NCI-H2029 (cell line): Measurements from ENCODE around the gene UST.

Experiments
- DNase-seq: peaks from one replicate; lab custom pipeline; 2025; lab: John Stamatoyannopoulos, UW

The UST gene

DNA sequence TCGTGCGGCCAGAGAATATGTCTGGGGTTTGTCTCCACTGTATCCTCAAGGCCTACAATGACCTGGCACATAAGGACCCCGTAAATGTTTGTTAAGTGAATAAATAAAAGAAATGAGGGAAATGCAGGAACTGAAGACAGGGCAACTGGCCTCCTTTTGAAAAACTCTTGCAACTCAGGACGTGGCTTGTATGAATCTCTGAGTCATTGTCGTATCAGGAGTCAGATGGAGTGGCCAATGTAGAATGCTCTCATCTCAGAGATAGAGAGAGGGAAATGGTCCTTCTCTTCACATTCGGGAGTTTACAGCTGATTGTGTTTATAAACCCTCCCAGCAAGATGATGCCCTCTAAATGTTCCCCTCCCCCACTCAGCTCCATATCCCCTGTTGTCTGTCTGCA lies 57.1 kb downstream of the UST start:
- no peak for DNase-seq

DNA sequence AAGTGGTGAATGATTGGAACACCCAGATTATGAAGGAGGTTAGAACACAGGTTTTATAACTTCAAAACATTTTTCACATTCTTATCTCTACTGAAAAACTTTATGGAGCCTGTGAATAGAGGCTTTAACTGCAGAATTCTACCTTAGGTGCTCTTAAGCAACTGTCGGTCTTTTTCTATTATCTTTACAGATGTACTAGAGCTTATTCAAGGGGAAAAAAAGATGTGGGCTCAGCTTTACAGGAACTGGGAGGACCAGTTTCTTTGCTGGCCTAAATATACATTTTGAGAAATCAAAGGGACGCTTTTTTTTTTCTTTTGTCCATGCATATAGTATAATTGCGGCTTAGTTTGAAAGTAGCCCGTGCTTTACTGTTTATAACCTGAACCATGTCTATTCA lies 58.9 kb downstream of the UST start:
- no peak for DNase-seq

DNA sequence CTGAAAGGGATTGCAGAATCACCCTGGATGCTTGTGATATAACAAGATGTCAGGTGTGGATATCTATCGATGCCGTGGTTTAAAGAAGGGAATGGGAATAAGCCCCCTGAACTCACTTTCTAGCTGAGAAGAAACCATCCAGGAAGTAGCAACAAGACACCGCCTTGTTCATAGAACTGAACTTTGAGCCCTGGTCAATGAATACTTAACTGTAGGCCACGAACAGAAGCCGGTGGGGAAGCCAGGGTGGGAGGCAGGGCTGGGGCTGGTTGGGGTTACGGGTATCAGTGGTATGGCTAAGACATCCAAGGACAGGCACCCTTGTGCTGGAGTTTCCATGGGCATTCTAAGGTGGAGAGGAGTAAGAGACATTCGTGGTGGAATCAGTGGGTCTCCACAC lies 61.0 kb downstream of the UST start:
- no peak for DNase-seq

DNA sequence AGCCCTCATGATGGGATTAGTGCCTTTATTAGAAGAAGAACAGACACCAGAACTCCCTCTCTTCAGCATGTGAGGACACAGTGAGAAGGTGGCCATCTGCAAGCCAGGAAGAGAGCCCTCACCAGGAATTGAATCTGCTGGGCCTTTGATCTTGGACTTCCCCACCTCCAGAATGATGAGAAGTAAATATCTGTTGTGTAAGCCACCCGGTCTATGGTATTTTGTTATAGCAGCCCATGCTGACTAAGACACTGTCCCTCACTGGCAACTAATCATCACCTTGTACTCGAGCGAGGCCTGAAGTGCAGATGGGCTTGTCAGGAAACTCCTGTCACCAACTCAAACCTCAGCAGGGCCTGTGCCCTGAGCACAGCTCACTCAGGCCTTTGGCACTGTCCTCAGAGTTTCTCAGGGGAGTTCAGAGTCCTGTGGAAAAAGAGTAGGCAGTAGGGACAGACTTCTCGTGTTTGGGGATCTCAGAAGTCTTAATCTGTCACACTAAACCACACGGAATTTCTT lies 62.0 kb downstream of the UST start:
- no peak for DNase-seq

DNA sequence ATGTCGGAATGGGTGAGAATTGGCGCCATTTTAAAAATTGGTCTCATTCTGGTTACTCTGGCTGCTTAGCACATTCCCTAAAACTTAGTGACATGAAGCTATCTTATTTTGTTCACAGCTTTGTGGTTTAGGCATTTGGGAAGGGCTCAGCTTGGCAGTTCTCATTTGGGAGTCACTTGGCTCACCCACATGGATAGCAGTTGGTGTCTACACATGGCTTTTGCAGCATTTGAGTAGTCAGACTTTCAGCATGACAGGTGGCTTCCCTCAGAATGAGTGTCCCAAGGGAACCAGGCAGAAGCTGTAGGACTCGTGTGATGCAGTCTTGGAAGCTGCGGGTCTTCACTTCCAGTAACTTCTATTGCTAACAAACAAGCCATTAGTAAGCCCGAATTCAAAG lies 64.6 kb downstream of the UST start:
- no peak for DNase-seq

DNA sequence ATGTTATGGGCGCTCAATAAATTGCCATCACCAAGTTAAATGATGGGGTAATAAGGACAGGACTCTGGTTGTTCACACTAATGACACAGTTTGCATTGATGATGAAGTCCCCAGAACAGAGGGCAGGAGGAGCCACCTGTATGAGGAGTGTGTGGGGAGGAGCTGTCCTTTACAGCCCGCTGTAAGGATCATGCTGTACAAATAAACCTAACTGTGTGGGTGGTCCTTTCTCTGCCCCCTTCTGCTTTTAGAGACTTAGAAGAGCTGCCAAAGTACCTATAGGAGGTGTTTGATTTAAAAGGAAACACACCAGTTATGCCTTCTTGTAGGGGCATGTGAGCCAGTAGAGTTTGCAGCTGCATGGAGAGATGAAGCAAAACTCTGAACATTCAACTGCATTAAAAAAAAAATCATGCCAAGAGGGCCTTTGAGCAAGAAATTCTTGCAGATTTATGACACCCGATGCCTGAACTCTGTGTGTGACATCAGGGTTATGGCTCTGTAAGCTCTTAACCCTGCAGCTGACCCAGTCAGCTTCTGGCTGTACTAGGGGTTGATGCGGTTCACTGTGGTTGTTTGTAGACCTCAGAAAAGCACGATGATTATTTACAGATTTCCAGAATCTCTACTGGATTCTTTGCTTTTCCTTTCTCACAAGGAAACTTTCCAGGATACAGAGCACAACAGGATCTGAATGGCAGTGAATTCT lies 67.4 kb downstream of the UST start:
- DNase-seq = no peak

DNA sequence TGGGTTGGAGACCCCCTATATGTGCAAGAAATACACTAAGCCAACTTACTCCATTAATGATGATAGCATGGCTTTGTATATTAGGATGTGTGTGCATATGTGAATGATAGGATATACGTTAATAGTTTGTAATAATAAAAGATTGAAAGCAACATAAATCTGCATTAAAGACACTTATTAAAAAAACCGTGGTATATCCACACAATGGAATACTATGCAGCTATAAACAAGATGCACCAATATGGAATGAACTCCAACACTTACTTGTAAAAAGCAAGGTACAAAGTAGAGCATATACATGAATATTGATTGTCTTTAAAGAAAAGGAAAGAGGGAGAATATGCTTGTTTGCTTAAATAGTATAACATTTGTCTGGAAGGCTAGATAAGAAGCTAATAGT lies 68.0 kb downstream of the UST start:
- no peak for DNase-seq

DNA sequence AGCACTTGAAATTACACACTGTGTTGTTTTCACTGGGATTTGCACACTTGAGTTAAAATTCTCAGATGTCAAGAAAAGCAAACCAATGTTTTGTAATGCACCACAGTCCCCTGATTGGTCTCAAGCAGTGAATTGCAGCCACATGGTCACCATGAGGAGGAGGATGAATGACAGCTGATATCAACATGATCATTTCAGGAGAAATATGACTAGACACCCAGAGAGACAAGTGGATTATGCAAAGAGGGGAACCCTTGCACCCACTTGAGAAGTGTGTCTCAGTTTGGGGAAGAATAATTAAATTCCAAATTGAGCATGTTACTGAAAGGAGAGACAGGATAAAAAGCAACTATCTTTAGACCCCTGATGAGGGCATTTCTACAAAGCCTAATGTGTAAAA lies 69.3 kb downstream of the UST start:
- DNase-seq = no peak

DNA sequence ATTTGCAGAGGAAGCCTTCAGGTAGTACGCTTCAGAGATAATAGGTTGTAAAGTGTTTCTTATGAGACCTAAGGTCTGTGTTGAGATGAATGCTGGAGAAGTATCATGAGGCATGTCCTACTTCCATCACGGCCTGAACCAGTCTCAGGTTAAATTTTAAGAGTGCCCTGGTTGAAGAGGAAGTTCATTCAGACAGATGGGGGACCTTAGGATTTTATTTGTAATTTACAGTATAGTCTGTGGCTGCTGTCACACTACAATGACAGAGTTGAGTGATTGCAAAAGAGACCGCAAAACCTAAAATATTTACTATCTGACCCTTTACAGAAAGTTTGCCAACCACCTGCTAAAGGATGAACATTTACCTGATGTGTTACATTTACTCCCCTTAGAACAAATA lies 70.9 kb downstream of the UST start:
- no peak for DNase-seq

DNA sequence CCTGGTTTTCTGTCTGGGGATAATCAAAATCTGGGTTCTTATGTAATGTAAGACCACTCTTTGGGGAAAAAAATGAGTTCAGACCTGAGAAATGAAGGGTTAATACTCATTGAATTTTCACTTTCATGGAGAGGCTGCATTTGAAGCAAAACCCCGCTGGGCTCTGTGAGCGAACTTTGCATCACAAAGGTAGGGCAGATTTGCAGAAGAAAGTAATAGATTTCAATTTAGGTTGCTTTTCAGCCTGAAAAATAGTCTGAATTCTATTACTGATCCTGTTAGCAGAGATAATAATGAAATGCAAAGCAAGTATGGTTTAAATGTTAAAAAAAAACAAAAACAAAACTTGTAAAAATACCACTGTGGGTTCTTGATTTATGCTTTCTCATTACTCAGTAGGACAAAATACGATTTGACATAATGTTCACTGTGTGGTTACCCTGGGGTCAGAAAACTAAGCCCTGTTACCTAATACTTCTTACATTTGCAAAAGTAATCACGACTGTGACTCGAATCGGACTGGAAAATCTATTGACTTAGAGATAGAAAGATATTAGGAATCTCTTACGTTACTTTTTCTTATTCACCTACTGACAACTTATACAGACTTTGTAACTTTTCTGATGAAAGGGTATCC lies 72.2 kb downstream of the UST start:
- DNase-seq = no peak

DNA sequence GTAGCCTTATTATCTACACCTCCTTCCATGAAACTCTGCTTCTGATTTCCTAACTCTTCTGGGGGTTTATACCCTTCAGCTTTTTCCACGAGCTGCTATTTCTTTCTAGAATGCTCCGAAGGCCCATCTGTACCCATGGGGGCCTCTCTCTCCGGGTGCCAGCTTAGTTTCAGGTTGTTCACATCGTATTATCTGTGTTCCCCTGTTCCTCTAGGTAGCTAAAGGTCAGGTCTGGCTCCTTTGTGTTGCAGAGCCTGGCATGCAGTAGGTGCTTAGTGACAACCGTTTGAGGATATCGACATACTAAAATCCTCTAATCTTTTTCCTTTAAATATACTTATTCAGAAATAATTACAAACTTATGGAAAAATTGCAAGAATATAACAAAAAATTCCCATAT lies 73.0 kb downstream of the UST start:
- DNase-seq = no peak

DNA sequence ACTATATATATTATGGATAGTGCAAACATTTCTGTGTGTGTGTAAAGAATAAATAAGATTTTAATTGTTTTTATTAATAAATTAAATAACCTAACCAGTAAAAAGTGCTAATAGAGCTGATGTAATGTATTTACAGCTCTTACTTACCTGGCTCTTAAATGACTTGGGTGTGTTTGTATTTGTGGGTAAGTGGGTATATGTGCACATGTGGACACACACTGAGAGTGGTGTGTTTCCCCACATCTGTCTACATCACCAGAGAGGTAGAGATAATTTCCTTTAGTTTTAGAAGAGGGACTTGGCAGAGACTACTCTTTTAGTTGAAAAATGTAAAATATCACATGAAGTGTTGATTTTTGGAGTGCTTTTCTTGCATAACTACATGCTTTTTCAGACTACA lies 76.0 kb downstream of the UST start:
- DNase-seq = no peak

DNA sequence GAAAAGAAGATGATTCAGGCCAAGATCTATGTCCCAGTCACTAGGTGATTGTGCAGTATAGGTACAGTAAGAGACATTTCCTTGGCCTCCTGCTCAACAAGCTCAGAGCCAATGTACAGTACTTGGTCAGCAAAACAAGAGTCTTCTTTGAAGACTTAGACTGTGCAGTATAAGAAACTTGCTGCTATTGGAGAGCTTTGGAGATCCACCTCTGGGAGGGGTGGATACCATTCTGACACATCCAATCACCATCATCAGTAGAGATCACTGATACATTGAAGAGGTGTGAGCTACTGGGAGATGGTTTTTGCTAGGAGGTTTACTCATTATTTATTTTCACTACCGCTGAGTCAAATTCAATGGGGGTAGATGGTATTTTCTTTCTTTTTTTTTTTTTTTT lies 77.5 kb downstream of the UST start:
- DNase-seq = no peak

DNA sequence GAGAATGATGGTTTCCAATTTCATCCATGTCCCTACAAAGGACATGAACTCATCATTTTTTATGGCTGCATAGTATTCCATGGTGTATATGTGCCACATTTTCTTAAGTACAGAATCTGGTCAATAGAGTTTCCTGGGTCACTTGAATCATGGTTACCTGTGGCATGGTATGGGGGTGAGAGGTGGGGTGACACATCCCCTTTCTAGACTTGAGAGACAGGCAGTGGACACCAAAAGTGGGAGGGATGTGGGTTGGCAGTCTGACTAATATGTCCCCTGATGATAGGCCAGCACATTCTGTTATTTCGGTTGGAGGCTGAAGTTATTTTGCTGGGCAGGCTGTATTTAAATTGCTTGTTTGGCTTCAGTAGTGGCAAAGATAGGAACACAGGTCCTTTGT lies 78.1 kb downstream of the UST start:
- DNase-seq = no peak

DNA sequence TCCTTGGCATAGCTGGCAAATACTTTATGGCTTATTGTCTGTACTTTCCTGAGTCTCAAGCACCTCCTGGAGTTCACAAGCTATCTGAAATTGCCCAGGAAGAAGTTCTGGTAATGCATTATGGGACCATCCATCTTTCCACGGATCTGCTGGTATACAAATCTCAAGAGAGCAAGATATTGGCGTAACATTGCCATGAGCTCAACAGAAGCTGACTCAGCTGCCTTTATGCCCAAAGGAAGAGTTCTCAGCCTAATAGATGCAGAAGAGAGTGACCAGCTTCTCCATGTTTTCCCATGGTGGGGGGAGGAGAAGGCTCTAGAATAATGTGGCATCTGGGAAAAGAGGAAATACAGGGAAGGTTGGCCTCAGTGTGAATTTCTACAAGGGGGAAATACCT lies 78.7 kb downstream of the UST start:
- DNase-seq = no peak

DNA sequence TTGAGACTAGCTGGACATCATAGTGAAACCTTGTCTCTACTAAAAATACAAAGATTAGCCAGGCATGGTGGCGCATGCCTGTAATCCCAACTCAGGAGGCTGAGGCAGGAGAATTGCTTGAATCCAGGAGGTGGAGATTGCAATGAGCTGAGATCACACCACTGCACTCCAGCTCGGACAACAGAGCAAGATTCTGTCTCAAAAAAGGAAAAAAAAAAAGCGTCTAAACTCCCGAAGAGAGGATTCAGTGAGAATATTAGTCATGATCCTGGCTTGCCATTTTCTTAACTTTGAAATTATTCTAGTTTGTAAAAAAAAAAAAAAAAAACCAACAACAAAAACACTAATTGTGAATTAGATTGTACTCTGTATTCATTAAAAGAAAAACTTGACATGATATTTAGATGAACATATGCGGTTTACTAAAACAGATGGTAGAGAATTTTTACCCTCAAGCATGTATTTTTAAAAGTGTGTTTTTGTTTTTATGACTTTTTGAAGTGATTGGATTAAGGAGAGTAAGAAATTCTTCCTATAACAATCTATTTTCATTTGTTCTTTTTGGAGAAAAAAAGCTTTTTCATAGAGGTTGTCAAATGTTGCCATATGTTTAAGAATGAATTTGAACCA lies 80.7 kb downstream of the UST start:
- no peak for DNase-seq

DNA sequence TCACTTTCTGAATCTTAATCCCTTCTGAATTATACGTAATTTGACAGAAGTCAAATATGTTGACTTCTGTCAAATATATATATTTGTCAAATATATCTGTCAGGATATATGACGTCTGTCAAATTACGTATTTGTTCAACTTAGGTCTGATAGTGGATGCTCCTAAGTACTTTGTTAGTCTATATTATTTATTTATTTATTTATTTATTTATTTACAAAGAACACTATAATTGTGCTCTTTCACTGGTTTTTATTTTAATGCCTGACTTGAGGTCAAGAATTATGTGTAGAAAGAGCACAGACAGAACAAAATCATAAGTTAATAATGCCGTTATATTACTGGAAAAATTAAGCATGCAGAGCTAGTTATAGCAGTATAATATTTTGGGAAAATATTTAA lies 81.2 kb downstream of the UST start:
- DNase-seq = no peak

DNA sequence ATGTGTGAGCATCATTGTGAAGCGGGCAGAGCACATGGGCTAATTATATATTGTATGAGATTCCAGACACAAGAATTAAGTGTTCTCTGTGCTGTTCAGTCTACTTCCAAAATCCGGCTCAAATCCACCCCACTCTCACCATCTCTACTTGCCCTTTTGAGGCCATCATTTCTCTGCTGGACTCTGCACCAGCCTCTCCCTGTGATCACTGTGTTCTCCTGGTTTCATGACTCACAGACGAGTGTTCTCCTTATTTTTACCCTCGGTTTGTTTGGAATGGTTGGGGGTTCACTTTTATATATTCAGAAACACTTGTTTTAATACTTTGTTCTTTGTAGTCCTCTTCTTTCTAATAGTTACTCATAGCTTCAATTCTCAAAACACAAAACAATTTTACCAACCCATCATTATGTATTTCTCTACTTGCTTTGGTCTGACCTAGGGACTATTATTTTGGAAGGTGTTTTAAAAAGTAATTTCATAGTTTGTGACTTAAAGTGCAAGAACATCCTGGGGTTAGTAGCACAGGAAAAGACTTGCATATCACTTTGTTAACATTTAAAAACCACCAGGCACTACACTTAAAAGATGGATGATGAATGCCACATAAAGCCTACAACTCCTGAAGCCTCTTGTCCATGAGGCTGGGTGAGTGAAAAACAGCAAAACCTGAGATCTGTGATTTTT lies 82.7 kb downstream of the UST start:
- no peak for DNase-seq

DNA sequence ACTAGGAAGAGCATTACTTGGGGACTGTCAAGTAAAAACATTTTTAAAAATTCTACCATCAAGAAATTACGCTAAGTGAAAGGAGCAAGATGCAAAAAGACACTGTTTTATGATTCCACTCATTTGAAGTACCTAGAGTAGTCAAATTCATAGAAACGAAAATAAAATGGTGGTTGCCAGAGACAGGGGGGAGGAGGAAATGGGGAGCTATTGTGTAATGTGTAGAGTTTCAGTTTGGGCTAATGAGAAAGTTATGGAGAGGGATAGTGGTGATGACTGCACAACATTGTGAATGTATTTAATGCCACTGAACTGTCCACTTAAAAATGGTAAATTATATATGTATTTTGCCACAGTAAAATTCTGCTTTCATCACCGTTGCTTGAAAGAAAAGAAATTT lies 83.8 kb downstream of the UST start:
- no peak for DNase-seq

DNA sequence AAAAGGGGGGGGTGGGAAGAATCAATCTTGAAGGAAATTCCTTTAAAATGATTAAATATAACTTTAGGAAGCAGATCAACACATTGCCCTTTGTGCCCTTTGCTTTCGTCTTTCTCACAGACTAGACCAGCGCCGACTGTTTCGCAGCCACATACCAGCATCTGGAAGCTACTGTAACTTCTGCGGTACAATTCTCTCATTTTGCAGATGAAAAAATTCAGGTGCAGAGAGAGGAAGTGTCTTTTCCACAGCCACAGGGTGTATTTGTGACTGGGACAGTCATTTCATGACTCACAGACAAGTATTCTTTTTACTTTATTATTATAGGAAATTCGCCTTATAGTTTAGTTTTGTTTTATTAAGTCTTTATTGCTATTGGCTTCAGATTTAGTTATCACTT lies 84.2 kb downstream of the UST start:
- DNase-seq = no peak

DNA sequence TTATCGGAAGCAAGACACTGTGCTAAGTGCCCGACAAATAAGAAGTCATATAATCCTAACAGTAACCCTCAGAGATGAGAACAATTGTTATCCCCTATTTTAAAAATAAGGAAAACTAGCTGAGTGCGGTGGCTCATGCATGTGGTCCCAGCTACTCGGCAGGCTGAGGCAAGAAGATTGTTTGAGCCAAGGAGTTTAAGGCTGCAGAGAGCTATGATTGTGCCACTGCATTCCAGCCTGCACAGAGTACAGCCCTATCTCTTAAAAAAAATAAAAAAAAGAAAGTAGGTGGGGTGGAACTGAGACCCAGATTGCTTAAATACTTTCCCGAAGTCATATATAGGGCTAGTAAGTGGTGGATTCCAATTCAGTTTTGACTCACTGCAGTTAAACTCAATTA lies 84.7 kb downstream of the UST start:
- DNase-seq = no peak

DNA sequence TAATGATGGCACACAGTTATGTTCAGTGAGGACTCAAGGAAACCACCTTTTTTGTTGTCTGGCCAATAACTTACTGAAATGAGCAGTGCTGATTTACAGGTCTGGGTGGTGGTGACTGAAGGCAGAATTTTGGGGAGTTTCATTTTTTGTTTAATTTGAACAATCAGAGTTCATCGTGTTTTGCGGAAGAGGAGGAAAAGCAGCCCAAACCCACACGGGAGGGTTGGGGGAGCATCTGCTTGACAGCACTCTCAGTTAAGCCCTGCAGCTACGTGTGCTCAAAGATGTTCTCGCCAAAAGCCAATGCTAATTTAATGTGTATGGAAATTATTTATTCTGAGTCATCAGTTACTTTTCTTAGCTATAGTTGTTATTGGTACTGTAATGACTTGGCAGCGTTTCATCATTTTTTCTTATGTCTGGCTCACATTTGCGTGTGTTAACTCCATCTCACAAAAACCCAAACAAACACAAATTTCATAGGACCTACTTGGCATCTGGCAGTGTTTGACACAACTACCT lies 89.2 kb downstream of the UST start:
- DNase-seq = no peak

DNA sequence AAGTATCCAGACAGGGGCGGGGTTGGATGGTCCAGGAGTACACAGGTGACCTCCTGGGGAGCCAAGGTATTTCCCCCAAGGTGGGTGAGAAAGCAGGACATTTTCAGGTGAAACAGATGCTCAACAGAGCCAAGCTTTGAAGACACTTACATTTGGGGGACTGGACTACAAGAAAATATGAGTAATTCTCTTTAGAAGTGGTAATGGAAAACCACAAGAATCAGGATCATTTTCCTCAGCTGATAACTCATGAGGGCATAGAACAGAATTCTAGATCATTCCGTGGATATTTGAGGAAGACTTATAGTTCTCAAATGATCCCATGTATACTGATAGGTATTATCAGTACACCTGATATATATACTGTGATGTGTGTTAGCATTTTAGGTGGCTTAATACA lies 89.9 kb downstream of the UST start:
- DNase-seq = no peak
